ENCODE data around the gene AACS. TPM values are rescaled to one million over a fixed set of nuclear protein-coding genes. Genes with fewer than 3 reads are reported as not detected.

The AACS gene
- total and polyA plus RNA-seq, 2 of the 8 experiments (the other 6 are each of a cell fraction or from before 2014, with no cell fraction given): 51.9 to 52.4 TPM

DNA sequence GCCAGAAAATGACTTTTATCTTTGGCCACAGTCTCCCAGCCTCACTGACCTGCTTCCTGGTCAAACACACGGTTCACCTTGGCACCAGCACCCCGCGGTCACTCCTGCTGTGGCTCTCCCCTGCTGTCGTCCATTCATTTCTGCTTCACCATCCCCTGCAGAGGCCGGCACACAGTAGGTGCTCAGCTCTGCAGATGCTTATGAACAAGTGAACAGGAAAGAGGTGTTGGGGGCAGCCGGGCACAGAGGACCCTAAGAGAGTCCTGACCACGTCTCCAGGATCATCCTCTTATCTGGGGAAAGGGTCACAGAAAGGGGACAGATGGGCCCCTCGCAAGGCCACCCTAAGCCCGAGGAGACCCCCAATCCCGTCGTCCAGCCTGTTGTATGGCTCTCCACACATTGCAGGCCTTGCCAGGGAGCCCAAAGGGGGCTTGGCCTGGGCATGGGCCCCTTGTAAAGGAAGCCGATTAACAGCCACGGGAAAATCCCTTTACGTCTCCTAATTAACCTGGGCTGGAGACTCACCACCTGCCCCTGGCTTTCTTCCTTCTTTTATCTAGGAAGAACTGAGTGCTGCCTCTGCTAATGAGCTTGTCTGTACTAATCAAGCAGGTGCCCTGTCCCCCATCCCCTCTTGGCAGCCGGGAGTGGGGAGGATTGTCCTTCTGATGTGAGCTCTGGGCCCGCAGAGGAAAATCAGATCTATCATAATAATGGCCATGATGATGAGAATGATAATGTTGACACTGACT is 119.2 kb downstream of the AACS start (continued):
- TF ChIP-seq, protein P1, sequence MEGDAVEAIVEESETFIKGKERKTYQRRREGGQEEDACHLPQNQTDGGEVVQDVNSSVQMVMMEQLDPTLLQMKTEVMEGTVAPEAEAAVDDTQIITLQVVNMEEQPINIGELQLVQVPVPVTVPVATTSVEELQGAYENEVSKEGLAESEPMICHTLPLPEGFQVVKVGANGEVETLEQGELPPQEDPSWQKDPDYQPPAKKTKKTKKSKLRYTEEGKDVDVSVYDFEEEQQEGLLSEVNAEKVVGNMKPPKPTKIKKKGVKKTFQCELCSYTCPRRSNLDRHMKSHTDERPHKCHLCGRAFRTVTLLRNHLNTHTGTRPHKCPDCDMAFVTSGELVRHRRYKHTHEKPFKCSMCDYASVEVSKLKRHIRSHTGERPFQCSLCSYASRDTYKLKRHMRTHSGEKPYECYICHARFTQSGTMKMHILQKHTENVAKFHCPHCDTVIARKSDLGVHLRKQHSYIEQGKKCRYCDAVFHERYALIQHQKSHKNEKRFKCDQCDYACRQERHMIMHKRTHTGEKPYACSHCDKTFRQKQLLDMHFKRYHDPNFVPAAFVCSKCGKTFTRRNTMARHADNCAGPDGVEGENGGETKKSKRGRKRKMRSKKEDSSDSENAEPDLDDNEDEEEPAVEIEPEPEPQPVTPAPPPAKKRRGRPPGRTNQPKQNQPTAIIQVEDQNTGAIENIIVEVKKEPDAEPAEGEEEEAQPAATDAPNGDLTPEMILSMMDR (IDR thresholded peaks at IDR 0.05; ENCODE audit: control extremely low read depth in 1 of 3, insufficient read depth in 1 of 3, low read depth in 1 of 3, low read length in 3 of 3): no peak
- TF ChIP-seq USF2 (IDR thresholded peaks at IDR 0.05; ENCODE audit: low read length) (no peak), SRF (IDR thresholded peaks at IDR 0.05; ENCODE audit: low read depth, low read length) (no peak), EGR1 (IDR thresholded peaks at IDR 0.05; ENCODE audit: borderline replicate concordance, low read depth, low read length) (no peak), RNF2 (IDR thresholded peaks at IDR 0.05; ENCODE audit: borderline replicate concordance, low read depth, low read length, missing control alignments, poor library complexity, severe bottlenecking) (no peak), SAP30 (IDR thresholded peaks at IDR 0.05; ENCODE audit: insufficient read depth, insufficient replicate concordance, low read length) (no peak), EP300 (IDR thresholded peaks at IDR 0.05; ENCODE audit: borderline replicate concordance in 1 of 2, low read depth in 2 of 2, low read length in 2 of 2) (no peak), EZH2 (IDR thresholded peaks at IDR 0.05; ENCODE audit: low read depth, low read length, severe bottlenecking) (no peak), RFX5 (IDR thresholded peaks at IDR 0.05; ENCODE audit: borderline replicate concordance, low read depth, low read length) (no peak)
- TF ChIP-seq, protein P2, sequence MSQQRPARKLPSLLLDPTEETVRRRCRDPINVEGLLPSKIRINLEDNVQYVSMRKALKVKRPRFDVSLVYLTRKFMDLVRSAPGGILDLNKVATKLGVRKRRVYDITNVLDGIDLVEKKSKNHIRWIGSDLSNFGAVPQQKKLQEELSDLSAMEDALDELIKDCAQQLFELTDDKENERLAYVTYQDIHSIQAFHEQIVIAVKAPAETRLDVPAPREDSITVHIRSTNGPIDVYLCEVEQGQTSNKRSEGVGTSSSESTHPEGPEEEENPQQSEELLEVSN (IDR thresholded peaks at IDR 0.05): no peak

Measured in H1 (cell line).